Measurements from ENCODE around the gene SLC12A7.

DNA sequence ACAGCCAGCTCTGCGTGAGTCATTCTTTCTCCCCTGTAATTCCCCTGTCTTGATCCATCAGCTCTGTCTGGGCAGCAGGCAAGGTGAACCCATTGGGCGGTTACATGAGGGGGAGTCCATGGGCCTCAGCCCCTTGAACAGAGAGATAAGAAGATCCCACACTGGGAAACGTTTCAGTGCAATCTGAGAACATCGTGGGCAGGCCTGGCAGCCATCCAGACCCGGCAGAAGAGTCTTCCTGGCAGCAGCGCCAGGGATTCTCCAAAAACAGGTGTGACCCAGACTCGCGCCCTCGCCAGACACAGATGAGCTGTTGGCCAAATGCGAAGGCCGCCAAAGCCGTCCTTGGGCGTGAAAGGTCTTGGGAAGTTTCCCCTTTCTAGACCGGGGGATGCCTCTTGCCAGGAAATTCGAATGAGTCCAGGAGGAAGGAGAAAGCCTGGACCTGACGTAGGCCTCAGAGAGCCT, 6.4 kb upstream of the SLC12A7 start:
- no peak for TF ChIP-seq POLR2A (IDR thresholded peaks at IDR 0.05)
- TF ChIP-seq, protein P1, sequence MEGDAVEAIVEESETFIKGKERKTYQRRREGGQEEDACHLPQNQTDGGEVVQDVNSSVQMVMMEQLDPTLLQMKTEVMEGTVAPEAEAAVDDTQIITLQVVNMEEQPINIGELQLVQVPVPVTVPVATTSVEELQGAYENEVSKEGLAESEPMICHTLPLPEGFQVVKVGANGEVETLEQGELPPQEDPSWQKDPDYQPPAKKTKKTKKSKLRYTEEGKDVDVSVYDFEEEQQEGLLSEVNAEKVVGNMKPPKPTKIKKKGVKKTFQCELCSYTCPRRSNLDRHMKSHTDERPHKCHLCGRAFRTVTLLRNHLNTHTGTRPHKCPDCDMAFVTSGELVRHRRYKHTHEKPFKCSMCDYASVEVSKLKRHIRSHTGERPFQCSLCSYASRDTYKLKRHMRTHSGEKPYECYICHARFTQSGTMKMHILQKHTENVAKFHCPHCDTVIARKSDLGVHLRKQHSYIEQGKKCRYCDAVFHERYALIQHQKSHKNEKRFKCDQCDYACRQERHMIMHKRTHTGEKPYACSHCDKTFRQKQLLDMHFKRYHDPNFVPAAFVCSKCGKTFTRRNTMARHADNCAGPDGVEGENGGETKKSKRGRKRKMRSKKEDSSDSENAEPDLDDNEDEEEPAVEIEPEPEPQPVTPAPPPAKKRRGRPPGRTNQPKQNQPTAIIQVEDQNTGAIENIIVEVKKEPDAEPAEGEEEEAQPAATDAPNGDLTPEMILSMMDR (IDR thresholded peaks at IDR 0.05): no peak

All from heart left ventricle (tissue), 13 donors.